Hepatocyte (in vitro differentiated cells): ENCODE results near the gene NXPH4.

ENCODE experiments used
- CTCF ChIP-seq: fragments of 200-600 bp; sonication (generic); IDR thresholded peaks from 2 replicates; pipeline ENCODE4 v1.5.1; 2016; ENCODE audit warnings: antibody characterized with exemption, mild to moderate bottlenecking; ENCODE audit not compliant: poor library complexity
- EZH2 ChIP-seq: fragments of 200-600 bp; sonication (generic); IDR thresholded peaks from 2 replicates; pipeline ENCODE4 v1.6.1; 2016; ENCODE audit warnings: antibody characterized with exemption, mild to moderate bottlenecking, borderline replicate concordance

GRCh38 chr12:57215065-57215464 lies 1.5 kb upstream of the NXPH4 start:
- TF ChIP-seq CTCF (no peak), EZH2 (no peak)
